Esophagus muscularis mucosa (tissue), 4 donors: ENCODE data around the gene GOLIM4.
"Not testable (repeated sequence)": the region's sequence is repeated elsewhere in the genome, so short reads cannot be mapped to it uniquely, and the experiment has no call there.

Experiments
- EP300 ChIP-seq: sonication (generic); formaldehyde crosslinking; IDR thresholded peaks from one replicate; pipeline ENCODE4 v1.6.1; 2017; ENCODE audit warnings: antibody characterized with exemption
- POLR2A ChIP-seq: fragments of 450-650 bp; IDR thresholded peaks from one replicate; pipeline ENCODE4 v1.6.1; 2017; ENCODE audit warnings: antibody characterized with exemption, moderate library complexity, mild to moderate bottlenecking, low read depth
- POLR2AphosphoS5 ChIP-seq, 2 donors: sonication (generic); formaldehyde crosslinking; IDR thresholded peaks; one replicate each; pipeline ENCODE4 v1.6.1; 2017; ENCODE audit warnings: antibody characterized with exemption in 2 of 2
- TF ChIP-seq, protein P1 (sequence below), 3 experiments: fragments of 200-600 bp in 2 of 3; fragments of 450-650 bp in 1 of 3; sonication (generic) in 2 of 3; IDR thresholded peaks; one replicate each; pipeline ENCODE4 v1.5.1; 2017 to 2019; ENCODE audit warnings: antibody characterized with exemption in 3 of 3, mild to moderate bottlenecking in 2 of 3, moderate library complexity in 1 of 3

- not testable (repeated sequence) for TF ChIP-seq EP300; POLR2A; POLR2AphosphoS5 (IDR thresholded peaks at IDR 0.05)
- TF ChIP-seq, protein P1, sequence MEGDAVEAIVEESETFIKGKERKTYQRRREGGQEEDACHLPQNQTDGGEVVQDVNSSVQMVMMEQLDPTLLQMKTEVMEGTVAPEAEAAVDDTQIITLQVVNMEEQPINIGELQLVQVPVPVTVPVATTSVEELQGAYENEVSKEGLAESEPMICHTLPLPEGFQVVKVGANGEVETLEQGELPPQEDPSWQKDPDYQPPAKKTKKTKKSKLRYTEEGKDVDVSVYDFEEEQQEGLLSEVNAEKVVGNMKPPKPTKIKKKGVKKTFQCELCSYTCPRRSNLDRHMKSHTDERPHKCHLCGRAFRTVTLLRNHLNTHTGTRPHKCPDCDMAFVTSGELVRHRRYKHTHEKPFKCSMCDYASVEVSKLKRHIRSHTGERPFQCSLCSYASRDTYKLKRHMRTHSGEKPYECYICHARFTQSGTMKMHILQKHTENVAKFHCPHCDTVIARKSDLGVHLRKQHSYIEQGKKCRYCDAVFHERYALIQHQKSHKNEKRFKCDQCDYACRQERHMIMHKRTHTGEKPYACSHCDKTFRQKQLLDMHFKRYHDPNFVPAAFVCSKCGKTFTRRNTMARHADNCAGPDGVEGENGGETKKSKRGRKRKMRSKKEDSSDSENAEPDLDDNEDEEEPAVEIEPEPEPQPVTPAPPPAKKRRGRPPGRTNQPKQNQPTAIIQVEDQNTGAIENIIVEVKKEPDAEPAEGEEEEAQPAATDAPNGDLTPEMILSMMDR (IDR thresholded peaks at IDR 0.05) = not testable (repeated sequence)
Observed at GRCh38 chr3:168128463-168128862, 32.7 kb upstream of the GOLIM4 start.
